ENCODE data around the gene MCRS1.

The MCRS1 gene

DNA sequence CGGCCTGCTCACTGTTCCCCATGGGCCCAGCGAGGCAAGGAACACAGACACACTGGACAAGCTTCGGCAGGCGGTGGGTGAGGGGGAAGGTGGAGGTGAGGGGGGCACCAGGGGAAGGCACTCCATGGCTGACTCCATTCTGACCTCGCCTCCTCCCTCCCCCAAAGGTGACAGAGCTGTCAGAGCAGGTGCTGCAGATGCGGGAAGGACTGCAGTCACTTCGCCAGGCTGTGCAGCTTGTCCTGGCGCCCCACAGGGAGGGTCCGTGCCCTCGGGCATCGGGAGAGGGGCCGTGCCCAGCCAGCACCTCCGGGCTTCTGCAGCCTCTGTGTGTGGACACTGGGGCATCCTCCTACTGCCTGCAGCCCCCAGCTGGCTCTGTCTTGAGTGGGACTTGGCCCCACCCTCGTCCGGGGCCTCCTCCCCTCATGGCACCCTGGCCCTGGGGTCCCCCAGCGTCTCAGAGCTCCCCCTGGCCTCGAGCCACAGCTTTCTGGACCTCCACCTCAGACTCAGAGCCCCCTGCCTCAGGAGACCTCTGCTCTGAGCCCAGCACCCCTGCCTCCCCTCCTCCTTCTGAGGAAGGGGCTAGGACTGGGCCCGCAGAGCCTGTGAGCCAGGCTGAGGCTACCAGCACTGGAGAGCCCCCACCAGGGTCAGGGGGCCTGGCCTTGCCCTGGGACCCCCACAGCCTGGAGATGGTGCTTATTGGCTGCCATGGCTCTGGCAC lies 10.6 kb downstream of the MCRS1 start:
- Histone ChIP-seq H3K4me1 (ENCODE audit: insufficient read depth, low read length, poor library complexity, severe bottlenecking) (peaks cover 13% of the 10 kb centered on the region), H3K79me2 (ENCODE audit: insufficient read depth, low read length) (no peaks in the 10 kb centered on the region), H3K36me3 (ENCODE audit: insufficient read depth, low read length) (peaks cover 29% of the 10 kb centered on the region), H3K9me3 (ENCODE audit: insufficient read depth, low read depth, low read length) (no peaks in the 10 kb centered on the region), H3K4me3 (ENCODE audit: low read length, poor library complexity, severe bottlenecking) (no peak overlapping the region), H3K9me2 (replicated peaks; ENCODE audit: low read depth, low read length) (no peaks in the 10 kb centered on the region), H3K4me2 (ENCODE audit: low read depth, low read length, poor library complexity, severe bottlenecking) (no peak overlapping the region), H3K9ac (ENCODE audit: low read depth, low read length, poor library complexity, severe bottlenecking) (no peak overlapping the region), H2AFZ (ENCODE audit: low read length) (no peak overlapping the region), H3K27me3 (ENCODE audit: insufficient read depth, low read length, poor library complexity, severe bottlenecking) (no peaks in the 10 kb centered on the region), H4K20me1 (ENCODE audit: insufficient read depth, low read length, poor library complexity, severe bottlenecking) (no peaks in the 10 kb centered on the region), H3F3A (ENCODE audit: low read depth) (no peaks in the 10 kb centered on the region)
- TF ChIP-seq, protein P1, sequence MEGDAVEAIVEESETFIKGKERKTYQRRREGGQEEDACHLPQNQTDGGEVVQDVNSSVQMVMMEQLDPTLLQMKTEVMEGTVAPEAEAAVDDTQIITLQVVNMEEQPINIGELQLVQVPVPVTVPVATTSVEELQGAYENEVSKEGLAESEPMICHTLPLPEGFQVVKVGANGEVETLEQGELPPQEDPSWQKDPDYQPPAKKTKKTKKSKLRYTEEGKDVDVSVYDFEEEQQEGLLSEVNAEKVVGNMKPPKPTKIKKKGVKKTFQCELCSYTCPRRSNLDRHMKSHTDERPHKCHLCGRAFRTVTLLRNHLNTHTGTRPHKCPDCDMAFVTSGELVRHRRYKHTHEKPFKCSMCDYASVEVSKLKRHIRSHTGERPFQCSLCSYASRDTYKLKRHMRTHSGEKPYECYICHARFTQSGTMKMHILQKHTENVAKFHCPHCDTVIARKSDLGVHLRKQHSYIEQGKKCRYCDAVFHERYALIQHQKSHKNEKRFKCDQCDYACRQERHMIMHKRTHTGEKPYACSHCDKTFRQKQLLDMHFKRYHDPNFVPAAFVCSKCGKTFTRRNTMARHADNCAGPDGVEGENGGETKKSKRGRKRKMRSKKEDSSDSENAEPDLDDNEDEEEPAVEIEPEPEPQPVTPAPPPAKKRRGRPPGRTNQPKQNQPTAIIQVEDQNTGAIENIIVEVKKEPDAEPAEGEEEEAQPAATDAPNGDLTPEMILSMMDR (conservative IDR thresholded peaks at IDR 0.05; ENCODE audit: low read length), result no peak
- TF ChIP-seq EZH2phosphoT487 (IDR thresholded peaks at IDR 0.05; ENCODE audit: borderline replicate concordance), result no peak

DNA sequence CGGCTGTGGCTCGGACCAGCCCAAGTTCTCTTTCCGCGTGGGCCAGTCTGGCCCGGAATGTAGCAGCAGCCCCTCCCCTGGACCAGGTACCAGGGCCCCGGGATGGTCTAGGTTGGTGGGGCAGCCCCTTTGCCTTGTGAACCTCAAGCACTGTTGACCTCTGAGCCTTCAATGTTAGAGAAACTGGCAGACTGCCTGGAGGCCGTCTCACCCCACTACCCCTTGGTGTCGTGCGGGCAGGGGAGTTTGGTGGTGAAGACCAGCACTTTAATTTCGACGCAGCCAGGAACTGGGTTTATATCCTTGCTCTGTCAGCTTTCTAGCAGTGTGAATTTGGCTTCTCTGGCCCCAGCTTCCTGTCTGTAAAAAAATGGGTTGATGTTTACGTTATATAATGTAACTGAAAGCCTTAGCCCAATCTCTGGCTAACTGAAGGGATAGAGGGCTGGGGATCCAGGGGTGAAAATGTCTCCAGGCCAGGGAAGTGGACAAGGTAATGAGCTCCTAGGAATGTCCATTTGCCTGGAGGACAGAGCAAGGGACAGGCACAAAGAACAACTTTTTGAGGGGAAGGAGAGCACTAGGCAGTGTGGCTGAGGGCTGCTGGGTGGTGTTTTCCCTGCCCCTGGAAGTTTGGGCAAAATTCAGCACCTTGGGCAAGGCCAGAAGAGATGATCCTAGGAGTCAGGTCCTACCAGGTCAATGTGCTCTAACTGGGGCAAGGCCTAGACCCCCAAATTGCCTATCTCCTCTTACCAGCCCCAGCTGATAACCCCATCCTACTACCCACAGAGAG lies 11.4 kb downstream of the MCRS1 start:
- Histone ChIP-seq H4K20me1 (ENCODE audit: insufficient read depth, low read length, poor library complexity, severe bottlenecking) (no peaks in the 10 kb centered on the region), H3K36me3 (ENCODE audit: insufficient read depth, low read length) (peaks cover 23% of the 10 kb centered on the region; the same call in 1 of the 2 replicates), H3K4me1 (ENCODE audit: insufficient read depth, low read length, poor library complexity, severe bottlenecking) (peaks cover 20% of the 10 kb centered on the region), H3K4me3 (ENCODE audit: low read length, poor library complexity, severe bottlenecking) (no peak overlapping the region), H3K9ac (ENCODE audit: low read depth, low read length, poor library complexity, severe bottlenecking) (no peak overlapping the region), H3K9me2 (replicated peaks; ENCODE audit: low read depth, low read length) (no peaks in the 10 kb centered on the region), H3K9me3 (ENCODE audit: insufficient read depth, low read depth, low read length) (no peaks in the 10 kb centered on the region), H3K79me2 (ENCODE audit: insufficient read depth, low read length) (no peaks in the 10 kb centered on the region), H3K27me3 (ENCODE audit: insufficient read depth, low read length, poor library complexity, severe bottlenecking) (no peaks in the 10 kb centered on the region), H2AFZ (ENCODE audit: low read length) (no peak overlapping the region), H3K4me2 (ENCODE audit: low read depth, low read length, poor library complexity, severe bottlenecking) (no peak overlapping the region), H3F3A (ENCODE audit: low read depth) (no peaks in the 10 kb centered on the region)
- TF ChIP-seq EZH2phosphoT487 (IDR thresholded peaks at IDR 0.05; ENCODE audit: borderline replicate concordance), result no peak
- TF ChIP-seq, protein P1 (conservative IDR thresholded peaks at IDR 0.05; ENCODE audit: low read length), result no peak

DNA sequence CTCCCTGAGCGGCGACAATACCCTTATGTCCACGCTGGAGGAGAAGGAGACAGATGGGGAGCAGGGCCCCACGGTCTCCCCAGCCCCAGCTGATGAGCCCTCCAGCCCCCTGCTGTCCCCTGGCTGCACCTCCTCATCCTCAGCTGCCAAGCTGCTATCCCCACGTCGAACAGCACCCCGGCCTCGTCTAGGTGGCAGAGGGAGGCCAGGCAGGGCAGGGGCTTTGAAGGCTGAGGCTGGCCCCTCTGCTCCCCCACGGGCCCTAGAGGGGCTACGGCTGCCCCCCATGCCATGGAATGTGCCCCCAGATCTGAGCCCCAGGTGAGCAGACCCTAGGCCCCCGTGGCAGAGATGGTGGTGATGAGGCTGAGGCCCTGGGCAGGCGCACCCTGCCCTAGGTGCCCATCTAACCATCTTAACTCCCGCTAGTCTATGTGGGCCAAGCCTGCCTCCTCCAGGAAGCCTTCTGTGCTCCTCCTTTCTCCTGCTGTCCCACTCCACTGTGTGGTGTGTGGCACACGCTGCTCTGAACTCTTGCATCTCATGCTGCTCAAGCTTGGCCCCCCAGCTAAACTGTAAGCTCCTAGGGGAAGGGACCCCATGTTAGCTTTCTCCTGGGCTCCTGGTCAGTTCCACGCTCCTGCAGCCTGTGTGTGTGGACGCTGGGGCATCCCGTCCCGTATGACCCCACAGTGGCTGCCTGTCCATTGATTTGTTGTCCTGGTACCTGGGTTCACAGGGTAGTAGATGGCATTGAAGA lies 12.1 kb downstream of the MCRS1 start:
- TF ChIP-seq, protein P1 (conservative IDR thresholded peaks at IDR 0.05; ENCODE audit: low read length), result no peak
- TF ChIP-seq EZH2phosphoT487 (IDR thresholded peaks at IDR 0.05; ENCODE audit: borderline replicate concordance), result no peak
- no peak overlapping the region for H2AFZ ChIP-seq (ENCODE audit: low read length)
- no peak overlapping the region for H3K9ac ChIP-seq (ENCODE audit: low read depth, low read length, poor library complexity, severe bottlenecking)
- H3K4me2 ChIP-seq (ENCODE audit: low read depth, low read length, poor library complexity, severe bottlenecking), result no peak overlapping the region
- no peaks in the 10 kb centered on the region for H3K79me2 ChIP-seq (ENCODE audit: insufficient read depth, low read length)
- H4K20me1 ChIP-seq (ENCODE audit: insufficient read depth, low read length, poor library complexity, severe bottlenecking), result no peaks in the 10 kb centered on the region
- H3K4me3 ChIP-seq (ENCODE audit: low read length, poor library complexity, severe bottlenecking), result no peak overlapping the region
- no peaks in the 10 kb centered on the region for H3F3A ChIP-seq (ENCODE audit: low read depth)
- no peaks in the 10 kb centered on the region for H3K27me3 ChIP-seq (ENCODE audit: insufficient read depth, low read length, poor library complexity, severe bottlenecking)
- H3K9me2 ChIP-seq (replicated peaks; ENCODE audit: low read depth, low read length), result no peaks in the 10 kb centered on the region
- no peaks in the 10 kb centered on the region for H3K9me3 ChIP-seq (ENCODE audit: insufficient read depth, low read depth, low read length)
- peaks cover 23% of the 10 kb centered on the region for H3K4me1 ChIP-seq (ENCODE audit: insufficient read depth, low read length, poor library complexity, severe bottlenecking)
- peaks cover 23% of the 10 kb centered on the region; the same call in 1 of the 2 replicates for H3K36me3 ChIP-seq (ENCODE audit: insufficient read depth, low read length)

Measured in Loucy (cell line).